ENCODE results near the gene LHX1.

LHX1 gene

DNA sequence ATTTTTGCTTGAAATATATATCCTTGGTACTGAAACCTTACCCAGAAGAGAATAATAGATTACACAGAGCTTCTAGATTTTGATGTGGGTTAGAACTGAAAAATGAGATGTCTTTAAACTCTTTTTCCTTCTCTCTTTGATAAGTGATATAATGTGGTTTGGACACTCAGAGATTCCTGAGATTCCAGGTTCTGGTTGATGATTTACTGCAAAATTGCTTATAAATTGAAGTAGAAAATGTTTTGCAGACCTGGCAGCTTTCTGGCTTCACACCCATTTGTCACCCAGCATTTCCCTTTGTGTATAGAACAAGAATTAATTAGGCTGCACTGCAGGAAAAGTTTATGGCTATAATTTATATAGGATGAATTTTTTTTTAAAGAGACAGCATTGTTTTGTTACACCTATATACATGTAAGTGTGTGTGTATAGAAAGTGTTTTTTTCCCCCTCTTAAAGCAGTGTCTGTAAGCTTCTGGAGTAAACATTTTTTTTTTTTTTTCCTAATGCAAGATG lies 35.0 kb downstream of the LHX1 start:
- no peak for DNase-seq (ENCODE audit: low spot score)

GRCh38 chr17:36972905-36973304 lies 35.6 kb downstream of the LHX1 start:
- DNase-seq (ENCODE audit: low spot score): no peak

DNA sequence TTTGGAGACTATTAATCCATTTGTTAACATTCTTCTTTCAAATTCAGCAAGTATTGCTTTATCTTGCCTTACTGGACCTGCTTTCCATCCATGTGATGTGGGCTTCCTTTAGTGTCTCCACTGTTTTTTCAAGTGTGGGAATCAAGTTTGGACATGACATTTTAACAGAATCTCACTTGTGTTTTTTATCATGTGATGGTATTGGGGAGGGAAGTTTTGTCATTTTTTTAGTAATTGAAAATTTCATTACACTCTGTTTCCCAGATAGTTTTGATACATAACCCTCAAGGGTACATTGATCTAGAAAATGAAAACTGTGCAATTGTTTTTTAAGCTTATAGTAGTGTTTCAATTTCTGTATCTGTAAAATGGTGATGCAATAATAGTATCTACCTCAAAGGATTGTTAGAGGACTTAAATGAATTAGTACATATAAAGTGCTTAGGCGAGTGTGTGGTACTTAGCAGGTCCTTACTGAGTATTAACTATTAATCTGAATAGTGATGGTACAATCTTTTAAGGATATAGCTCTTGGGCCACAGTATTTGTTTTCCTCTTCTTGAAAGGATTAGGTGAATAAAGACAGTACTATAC lies 38.7 kb downstream of the LHX1 start:
- no peak for DNase-seq (ENCODE audit: low spot score)

GRCh38 chr17:36977066-36977465 lies 39.8 kb downstream of the LHX1 start:
- no peak for DNase-seq (ENCODE audit: low spot score)

GRCh38 chr17:36977568-36977967 lies 40.3 kb downstream of the LHX1 start:
- DNase-seq (ENCODE audit: low spot score): no peak

DNA sequence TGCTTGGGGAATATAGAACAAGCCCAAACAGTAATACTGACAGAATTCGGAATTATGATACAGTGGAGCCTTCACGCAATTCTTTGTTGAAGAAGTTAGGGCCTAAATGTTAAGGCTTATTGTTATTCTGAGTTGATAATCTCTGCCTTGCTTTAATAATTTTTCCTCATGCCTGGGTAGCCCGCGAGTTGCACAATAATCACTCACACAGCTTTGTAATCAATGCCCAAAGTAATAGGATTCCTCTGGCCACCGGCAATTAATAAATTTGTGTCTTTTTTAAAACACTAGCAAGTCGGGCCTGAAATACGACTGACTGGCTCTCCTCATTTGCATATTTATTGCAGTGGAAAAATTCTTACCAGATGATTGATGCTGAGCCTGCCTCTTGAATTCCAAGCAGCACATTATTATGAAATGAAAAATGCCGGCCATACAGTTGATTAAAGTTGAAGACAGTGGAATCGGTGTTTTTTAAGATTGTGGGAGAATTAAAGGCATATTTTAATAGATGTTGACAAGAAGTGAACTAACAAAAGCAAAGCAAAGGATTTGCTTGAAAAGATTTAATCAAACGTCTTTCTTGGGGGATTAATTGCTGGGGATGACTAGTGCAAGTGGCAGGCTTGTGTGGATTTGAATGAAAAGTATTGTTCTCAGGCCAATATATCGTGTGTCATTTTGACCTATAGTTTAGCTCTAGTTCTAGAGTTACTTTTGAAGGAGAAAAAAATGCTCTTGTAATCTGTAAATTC lies 41.7 kb downstream of the LHX1 start:
- no peak for DNase-seq (ENCODE audit: low spot score)

- DNase-seq (ENCODE audit: low spot score): no peak
Measured at GRCh38 chr17:36979565-36979941, 42.3 kb downstream of the LHX1 start.

DNA sequence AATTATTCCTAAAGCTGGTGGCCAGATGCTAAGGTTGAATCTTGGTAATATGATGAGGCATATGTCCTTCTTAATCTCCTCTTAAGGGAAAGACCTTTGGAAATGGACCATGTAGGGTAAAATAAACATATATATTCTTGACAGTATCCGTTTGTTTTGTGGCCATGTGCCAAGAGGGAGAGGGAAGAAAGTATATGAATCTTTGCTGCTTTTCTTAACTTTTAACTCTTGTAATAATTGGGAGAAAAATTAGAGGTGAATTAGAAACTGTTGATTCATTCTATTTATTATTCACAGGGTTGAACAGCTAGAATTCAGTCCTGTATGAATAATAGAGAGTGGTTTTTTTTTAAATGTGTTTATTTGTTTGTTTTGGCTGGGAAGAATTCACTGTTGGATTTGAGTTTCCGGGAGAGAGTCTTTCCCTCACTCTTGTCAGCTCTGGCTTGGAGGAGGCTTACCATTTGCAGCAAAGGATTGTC lies 43.0 kb downstream of the LHX1 start:
- peak; percentile 39 for DNase-seq (ENCODE audit: low spot score)

- no peak for DNase-seq (ENCODE audit: low spot score)
Measured at GRCh38 chr17:36983618-36984017, 46.3 kb downstream of the LHX1 start.

- no peak for DNase-seq (ENCODE audit: low spot score)
Measured at GRCh38 chr17:36989173-36989572, 51.9 kb downstream of the LHX1 start.

- no peak for DNase-seq (ENCODE audit: low spot score)
Measured at GRCh38 chr17:36992701-36993100, 55.4 kb downstream of the LHX1 start.

GRCh38 chr17:36993227-36993626 lies 56.0 kb downstream of the LHX1 start:
- no peak for DNase-seq (ENCODE audit: low spot score)

Data from D341Med (cell line).